Astrocyte of the cerebellum (primary cell): ENCODE results near the gene CTNNA1.

Source experiments
- DNase-seq: peaks from one replicate; pipeline ENCODE4 v3.0.0-alpha.2; 2011; ENCODE audit warnings: low read depth
- H3K4me3 ChIP-seq: 2 replicates; pipeline ENCODE4 v1.5.1; 2011; ENCODE audit warnings: mild to moderate bottlenecking, low read depth, low read length, moderate library complexity
- CTCF ChIP-seq: IDR thresholded peaks from 2 replicates; pipeline ENCODE4 v1.5.1; 2012; ENCODE audit warnings: low read length, low read depth, moderate library complexity, mild to moderate bottlenecking; ENCODE audit errors: missing control alignments
- in situ Hi-C: cut with HindIII; loops from 2 replicates; pipeline ENCODE4 v1.10.0; 2017; ENCODE audit warnings: low sequenced_read_pairs

CTNNA1 gene

DNA sequence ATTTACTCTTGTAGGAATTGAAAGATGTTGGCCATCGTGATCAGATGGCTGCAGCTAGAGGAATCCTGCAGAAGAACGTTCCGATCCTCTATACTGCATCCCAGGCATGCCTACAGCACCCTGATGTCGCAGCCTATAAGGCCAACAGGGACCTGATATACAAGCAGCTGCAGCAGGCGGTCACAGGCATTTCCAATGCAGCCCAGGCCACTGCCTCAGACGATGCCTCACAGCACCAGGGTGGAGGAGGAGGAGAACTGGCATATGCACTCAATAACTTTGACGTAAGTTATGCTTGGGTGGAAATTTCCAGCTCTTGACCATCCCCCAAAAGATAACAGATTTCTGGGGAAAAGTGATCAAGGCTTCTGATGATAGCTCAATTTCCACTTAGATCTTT lies 71.3 kb downstream of the CTNNA1 start:
- TF ChIP-seq CTCF, result no peak
- in situ Hi-C loops, result no loop called here
- no peak overlapping the region for H3K4me3 ChIP-seq
- DNase-seq, result no peak

GRCh38 chr5:138824924-138825863 lies 72.0 kb downstream of the CTNNA1 start:
- in situ Hi-C loops, result no loop called here
- peak; percentile 57 for TF ChIP-seq CTCF
- H3K4me3 ChIP-seq, result no peak overlapping the region
- no peak for DNase-seq

DNA sequence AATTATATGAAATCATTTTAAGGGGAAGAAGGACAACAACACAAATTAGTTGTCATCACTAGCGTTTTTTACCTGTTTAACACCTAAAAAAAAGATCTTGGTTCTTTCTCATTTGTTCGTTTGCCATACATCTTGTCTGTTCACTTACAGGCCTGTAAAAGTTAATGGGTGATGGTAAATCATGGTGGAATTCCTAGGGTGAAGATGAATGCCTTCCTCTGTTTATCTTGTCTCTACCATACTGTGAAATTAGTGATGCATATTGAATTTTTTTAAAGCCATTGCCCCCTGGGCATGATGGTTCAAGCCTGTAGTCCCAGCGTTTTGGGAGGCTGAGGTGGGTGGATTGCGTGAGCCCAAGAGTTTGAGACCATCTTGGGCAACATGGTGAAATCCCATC lies 75.3 kb downstream of the CTNNA1 start:
- in situ Hi-C loops, result no loop called here
- H3K4me3 ChIP-seq, result no peak overlapping the region
- no peak for TF ChIP-seq CTCF
- DNase-seq, result no peak

- no peak for DNase-seq
- no peak overlapping the region for H3K4me3 ChIP-seq
- in situ Hi-C loops, result no loop called here
- no peak for TF ChIP-seq CTCF
Measured at GRCh38 chr5:138829341-138829740, 76.1 kb downstream of the CTNNA1 start.

DNA sequence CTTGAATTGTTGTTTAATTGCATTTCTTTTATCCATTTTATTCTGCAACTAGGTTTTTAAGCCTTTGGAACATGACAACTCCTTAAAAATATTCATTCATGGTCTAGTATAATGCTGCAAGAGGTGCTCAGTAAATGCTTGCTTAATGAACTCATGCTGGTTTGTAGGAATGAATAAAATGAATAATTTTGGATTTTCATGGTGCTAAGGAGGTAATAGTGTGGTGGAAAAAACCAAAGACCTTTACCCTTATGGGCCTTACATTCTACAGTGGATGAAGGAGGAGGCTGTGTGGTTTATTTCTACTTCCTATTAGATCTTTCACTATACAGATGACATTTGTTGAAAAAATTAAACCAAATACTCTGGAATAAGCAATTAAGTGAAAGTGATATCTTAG lies 78.5 kb downstream of the CTNNA1 start:
- in situ Hi-C loops, result no loop called here
- TF ChIP-seq CTCF, result no peak
- H3K4me3 ChIP-seq, result no peak overlapping the region

GRCh38 chr5:138832218-138832617 lies 79.0 kb downstream of the CTNNA1 start:
- no peak for TF ChIP-seq CTCF
- no peak overlapping the region for H3K4me3 ChIP-seq
- in situ Hi-C loops, result no loop called here
- peak; percentile 29 for DNase-seq

More for the DNA sequence above, 78.5 kb downstream of the CTNNA1 start:
- no peak for DNase-seq
